A172 (cell line): ENCODE measurements around the gene UBAC2. TPM values are rescaled to one million over a fixed set of nuclear protein-coding genes. Genes with fewer than 3 reads are reported as not detected.

Experiments used
- DNase-seq: peaks from one replicate; pipeline ENCODE4 v3.0.0-alpha.2; 2015; ENCODE audit warnings: low spot score
- total RNA-seq: library from RNA; depleted of rRNA; stranded (reverse); fragments of >200 nt; shearing (Covaris generic); gene quantifications from 2 replicates; pipeline ENCODE4 v1.2.3, GENCODE V29; 2014; rRNA removed

UBAC2 gene
- total RNA-seq, 1 experiment from 2014 or later: 42.2 TPM

DNA sequence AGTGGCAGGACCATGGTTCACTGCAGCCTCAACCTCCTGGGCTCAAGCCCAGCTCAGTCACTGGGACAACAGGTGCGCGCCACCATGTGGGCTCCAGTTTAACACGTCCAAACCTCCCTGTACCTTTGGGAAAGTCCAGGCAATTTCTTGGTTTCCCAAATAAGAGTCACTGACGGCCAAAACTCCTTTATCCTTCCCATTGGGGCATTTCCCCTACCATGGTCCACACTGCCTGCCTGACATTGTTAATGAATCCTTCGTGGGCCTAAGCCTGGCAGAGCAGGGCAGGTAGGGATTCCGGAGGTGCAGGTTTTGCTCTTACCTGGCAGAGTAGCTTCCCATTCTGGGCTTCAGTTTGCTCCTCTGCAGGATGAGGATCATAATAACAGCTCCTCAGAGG lies 234.5 kb downstream of the UBAC2 start:
- no peak for DNase-seq

DNA sequence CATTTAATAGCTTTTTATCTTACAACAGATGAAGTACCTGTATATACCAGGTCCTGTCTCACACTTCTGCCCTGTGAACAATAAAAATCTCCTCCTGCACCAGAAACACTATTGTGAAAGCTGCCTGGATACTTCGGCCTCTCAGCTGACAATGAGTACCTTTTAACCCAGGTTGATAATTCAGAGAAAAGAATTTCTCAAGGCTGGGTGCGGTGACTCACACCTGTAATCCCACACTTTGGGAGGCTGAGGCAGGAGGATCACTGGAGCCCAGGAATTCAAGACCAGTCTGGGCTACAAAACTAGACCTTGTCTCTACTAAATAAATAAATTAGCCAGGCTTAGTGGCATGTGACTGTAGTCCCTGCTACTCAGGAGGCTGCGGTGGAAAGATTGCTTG lies 235.3 kb downstream of the UBAC2 start:
- no peak for DNase-seq

Other genes with a start within 250 kb of the UBAC2 start
- 51.0 and 153 TPM in 2 replicates for gene DOCK9, start 222.8 kb upstream of the UBAC2 start, total RNA-seq
- gene GPR18, start 57.5 kb downstream of the UBAC2 start, total RNA-seq: not detected in 2 replicates
- not detected in 2 replicates for gene GPR183, start 106.5 kb downstream of the UBAC2 start, total RNA-seq